Measurements from ENCODE around the gene GLRX5.
A peak's percentile ranks its signal among the peaks of the same experiment; 100 is the strongest.

GLRX5 gene

GRCh38 chr14:95537298-95538089 is 2.6 kb downstream of the GLRX5 start:
- no peak for DNase-seq

GRCh38 chr14:95538801-95539509 is 4.1 kb downstream of the GLRX5 start:
- DNase-seq: no peak

- no peak for DNase-seq
Measured at GRCh38 chr14:95540236-95540855, 5.5 kb downstream of the GLRX5 start.

- no peak for DNase-seq
Measured at GRCh38 chr14:95541346-95541745, 6.5 kb downstream of the GLRX5 start.

- DNase-seq: no peak
Measured at GRCh38 chr14:95541932-95542930, 7.4 kb downstream of the GLRX5 start.

- no peak for DNase-seq
Measured at GRCh38 chr14:95543021-95543420, 8.2 kb downstream of the GLRX5 start.

GRCh38 chr14:95544588-95544987 is 9.7 kb downstream of the GLRX5 start:
- DNase-seq: no peak

GRCh38 chr14:95545515-95546168 is 10.8 kb downstream of the GLRX5 start:
- no peak for DNase-seq

GRCh38 chr14:95547272-95547625 is 12.4 kb downstream of the GLRX5 start:
- DNase-seq: no peak

GRCh38 chr14:95547626-95548327 is 12.9 kb downstream of the GLRX5 start:
- no peak for DNase-seq

- DNase-seq: no peak
Measured at GRCh38 chr14:95548328-95548929, 13.6 kb downstream of the GLRX5 start.

- no peak for DNase-seq
Measured at GRCh38 chr14:95549656-95550585, 15.1 kb downstream of the GLRX5 start.

GRCh38 chr14:95551435-95551834 is 16.6 kb downstream of the GLRX5 start:
- no peak for DNase-seq

GRCh38 chr14:95553141-95553540 is 18.3 kb downstream of the GLRX5 start:
- no peak for DNase-seq

- DNase-seq: no peak
Measured at GRCh38 chr14:95555053-95555452, 20.2 kb downstream of the GLRX5 start.

GRCh38 chr14:95557291-95557690 is 22.4 kb downstream of the GLRX5 start:
- no peak for DNase-seq

- no peak for DNase-seq
Measured at GRCh38 chr14:95557832-95558231, 23.0 kb downstream of the GLRX5 start.

- DNase-seq: no peak
Measured at GRCh38 chr14:95559203-95559602, 24.4 kb downstream of the GLRX5 start.

- DNase-seq: peak; percentile 95
Measured at GRCh38 chr14:95561001-95561412, 26.2 kb downstream of the GLRX5 start.

Measured in activated CD4-positive, alpha-beta T cell treated with anti-CD3 and anti-CD28 coated beads for 48 hours (primary cell).